K562 (cell line): ENCODE results near the gene CENPT.

ENCODE experiments used
- KDM4B ChIP-seq, 2 experiments: fragments of 450-650 bp in 1 of 2; sonication (generic) in 1 of 2; IDR thresholded peaks; 2 replicates each; pipeline ENCODE4 v1.6.1; 2016 to 2017; ENCODE audit warnings: borderline replicate concordance in 2 of 2, antibody characterized with exemption in 1 of 2, low read depth in 1 of 2, mild to moderate bottlenecking in 1 of 2
- SREBF2 ChIP-seq: sonication (generic); formaldehyde crosslinking; IDR thresholded peaks from 2 replicates; pipeline ENCODE4 v1.4.0; 2020; ENCODE audit warnings: mild to moderate bottlenecking, missing genetic modification reagents
- TAF1 ChIP-seq: IDR thresholded peaks from 2 replicates; pipeline ENCODE4 v1.6.1; 2011; ENCODE audit warnings: mild to moderate bottlenecking, low read length, moderate library complexity; ENCODE audit not compliant: insufficient read depth, control insufficient read depth, severe bottlenecking; ENCODE audit errors: extremely low read depth

GRCh38 chr16:67874372-67874771, 26.9 kb upstream of the CENPT start:
- no peak for TF ChIP-seq SREBF2 (CRISPR knock-in tag)
- no peak for TF ChIP-seq TAF1
- no peak for TF ChIP-seq KDM4B (IDR thresholded peaks at IDR 0.05; ENCODE audit: borderline replicate concordance in 2 of 2, low read depth in 1 of 2)
